NCI-H1092 treated with DMSO at 0.1 percent for 48 hours (cell line): ENCODE measurements around the gene RNU11.
"Not testable (repeated sequence)": the region's sequence is repeated elsewhere in the genome, so short reads cannot be mapped to it uniquely, and the experiment has no call there.

Source experiments
- DNase-seq: peaks from one replicate; lab custom pipeline; 2025; lab: John Stamatoyannopoulos, UW

The RNU11 gene

DNA sequence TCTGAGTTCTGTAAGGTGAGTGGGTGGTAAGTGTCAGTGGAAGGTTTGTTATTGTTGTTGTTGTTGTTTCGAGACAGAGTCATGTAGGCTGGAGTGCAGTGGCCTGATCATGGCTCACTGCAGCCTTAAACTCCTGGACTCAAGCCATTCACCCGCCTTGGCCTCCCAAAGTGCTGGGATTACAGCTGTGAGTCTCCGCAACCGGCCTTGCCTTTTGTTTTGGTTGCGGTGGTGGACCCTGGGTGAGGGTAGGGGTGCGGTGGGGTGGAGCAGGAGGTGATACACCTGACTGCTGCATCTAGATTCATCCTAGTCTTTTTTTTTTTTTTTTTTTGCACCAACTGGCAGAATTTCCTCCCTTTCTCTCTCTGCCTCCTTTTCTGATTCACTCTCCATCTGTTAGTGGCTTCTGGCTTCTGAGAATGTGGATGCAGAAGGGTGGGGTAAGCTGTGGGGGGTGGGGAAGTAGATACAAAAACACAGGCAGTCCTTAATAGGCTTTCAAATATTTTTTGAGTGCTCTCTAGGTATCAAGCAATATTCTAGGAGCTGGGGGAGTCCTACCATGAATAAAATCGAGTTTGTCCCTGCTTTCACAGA, 15.6 kb downstream of the RNU11 start:
- DNase-seq, result no peak

DNA sequence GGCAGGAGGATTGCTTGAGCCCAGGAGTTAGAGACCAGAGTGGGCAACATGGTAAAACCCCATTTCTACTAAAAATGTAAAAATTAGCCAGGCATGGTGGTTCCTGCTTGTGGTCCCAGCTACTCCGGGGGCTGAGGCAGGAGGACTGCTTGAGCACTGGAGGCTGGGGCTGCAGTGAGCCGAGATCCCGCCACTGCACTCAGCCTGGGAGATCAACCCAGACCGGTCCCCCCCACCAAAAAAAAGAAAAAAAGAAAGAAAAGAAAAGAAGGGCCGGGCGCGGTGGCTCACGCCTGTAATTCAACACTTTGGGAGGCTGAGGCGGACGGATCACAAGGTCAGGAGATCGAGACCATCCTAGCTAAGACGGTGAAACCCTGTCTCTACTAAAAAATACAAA, 18.4 kb downstream of the RNU11 start:
- DNase-seq, result no peak

DNA sequence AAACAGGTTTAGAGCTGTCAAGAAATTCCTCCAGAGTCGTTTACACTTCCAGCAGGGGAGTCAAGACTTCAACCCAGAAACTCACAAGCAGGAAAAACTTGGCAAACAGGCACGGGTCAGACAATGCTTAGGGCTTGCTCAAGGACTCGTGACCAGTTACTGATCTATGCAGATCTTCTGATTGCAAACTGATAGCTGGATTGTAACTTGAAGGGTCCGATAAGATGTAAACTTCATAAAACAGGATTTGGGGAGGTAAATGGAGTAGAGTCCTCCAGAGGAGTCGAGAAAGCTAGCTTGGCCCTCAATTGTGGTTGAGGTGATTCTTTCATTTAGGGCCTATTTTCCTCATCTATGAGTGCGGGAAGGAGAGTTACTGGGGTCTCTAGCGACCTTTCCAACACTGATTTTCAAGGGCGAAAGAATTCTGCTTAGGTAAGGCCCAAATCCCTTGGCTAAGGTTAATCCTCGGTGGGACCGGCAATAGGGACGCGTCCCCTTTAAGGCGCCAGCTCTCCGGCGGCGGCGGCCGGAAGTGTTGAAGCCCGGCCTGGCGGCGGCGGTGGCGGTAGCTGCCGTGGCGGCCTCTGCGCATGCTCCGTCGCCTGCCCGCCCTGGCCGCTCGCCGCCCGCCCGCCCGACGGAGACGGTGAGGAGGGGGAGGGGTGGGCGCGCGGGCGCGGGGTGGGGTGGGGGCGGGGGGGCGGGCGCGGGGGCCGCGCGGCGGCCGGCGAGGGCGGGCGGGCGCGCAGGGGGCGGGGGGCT, 20.0 kb downstream of the RNU11 start, which contains the start of gene GMEB1:
Gene GMEB1 (plus strand): TSS at position 594 of the 765 bp plus-strand sequence. CDS start 14,829 bp downstream, outside the sequence.
- DNase-seq, result peak; percentile 94

DNA sequence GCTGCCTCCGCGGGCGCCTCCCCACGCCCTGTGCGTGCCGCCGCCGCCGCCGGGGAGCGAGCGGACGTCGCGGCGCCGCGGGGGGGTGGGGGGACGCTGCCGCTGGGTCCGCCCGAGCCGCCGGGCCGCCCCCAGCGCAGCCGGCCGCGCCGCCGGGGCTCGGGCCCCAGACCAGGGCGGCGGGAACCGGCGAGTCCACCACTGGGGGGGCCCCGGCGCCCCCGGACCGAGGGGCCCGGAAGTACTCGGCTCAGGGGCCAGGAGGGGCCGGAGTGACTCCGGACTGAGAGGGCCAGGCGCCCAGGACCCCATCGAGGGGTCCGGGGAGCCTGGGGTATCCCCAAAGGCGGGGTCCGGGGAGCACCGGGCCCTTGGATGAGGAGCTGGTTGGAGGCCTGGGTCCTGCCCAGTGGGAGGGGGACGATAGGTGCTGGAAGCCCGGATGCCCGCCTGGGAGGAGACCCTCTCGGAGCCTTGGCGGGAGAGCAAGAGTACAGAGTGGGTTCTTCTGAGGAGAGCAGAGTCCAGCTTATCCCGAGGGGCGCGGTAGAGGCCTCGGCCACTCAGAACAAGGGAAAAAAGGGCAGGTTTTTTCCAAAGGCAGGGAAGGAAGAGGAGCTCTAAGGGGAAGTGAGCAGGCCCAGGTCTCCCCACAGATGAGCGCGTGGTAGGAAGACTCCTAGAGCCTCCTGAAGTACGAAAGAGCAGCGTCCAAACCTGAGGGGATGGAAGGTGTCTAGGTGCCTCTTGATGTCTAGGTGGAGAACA, 20.7 kb downstream of the RNU11 start:
- peak; percentile 77 for DNase-seq

DNA sequence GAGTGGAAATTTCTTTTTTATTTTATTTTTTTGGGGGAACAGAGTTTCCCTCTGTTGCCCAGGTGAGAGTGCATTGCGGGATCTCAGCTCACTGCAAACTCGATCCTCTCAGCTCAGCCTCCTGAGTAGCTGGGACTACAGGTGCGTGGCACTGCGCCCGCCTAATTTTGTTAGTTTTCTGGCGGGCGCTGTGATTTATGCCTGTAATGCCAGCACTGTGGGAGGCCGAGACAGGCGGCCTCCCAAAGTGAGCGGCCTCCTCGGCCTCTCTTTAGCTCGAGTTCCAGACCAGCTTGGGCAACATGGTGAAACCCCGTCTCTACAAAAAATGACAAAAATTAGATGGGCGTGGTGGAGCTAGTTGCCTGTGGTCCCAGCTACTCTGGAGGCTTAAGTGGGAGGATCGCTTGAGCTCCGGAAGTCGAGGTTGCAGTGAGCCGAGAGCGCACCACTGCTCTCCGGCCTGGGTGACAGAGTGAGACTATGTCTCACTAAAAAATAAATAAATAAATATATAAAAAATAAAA, 22.9 kb downstream of the RNU11 start:
- no peak for DNase-seq

DNA sequence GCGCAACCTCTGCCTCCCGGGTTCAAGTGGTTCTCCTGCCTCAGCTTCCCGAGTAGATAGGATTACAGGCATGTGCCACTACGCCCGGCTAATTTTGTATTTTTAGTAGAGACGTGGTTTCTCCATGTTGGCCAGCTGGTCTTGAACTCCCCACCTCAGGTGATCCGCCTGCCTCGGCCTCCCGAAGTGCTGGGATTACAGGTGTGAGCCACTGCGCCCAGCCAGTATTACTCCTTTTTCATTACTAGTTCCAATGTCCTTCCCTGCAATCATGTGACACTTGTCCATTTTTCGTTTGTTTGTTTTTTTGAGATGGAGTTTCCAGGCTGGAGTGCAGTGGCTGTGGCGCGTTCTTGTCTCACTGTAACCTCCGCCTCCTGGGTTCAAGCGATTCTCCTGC, 24.6 kb downstream of the RNU11 start:
- DNase-seq, result not testable (repeated sequence)

DNA sequence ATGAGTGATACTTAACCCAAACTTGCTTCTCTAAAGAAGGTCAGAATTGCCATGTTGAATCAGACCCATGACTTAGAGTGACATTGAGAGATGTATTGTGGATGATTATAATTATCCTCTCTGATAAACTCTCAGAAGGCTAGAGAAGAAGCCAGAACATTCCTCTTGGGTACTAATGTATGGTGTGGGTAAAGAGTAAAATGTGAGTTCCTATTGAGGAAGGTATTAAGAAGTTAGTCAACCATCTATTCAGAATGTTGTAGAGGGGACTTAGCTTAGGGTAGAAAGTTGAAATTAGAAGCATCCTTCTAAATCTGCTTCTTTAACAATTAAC, 27.5 kb downstream of the RNU11 start:
- DNase-seq, result no peak

DNA sequence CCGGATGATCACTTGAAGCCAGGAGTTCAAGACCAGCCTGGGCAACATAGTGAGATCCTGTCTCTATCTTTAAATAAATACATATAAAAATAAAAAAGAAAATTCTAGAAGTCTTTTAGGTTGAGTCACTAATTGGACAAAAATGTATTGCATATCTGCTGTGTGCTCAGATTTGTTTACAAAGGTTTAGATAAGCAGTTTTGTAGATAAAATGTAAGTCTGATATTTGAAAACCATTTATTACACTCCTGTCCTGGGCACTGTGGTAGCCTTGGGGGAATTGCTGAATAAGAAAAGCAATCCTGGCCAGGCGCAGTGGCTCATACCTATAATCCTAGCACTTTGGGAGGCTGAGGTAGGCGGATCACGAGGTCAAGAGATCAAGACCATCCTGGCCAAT, 31.8 kb downstream of the RNU11 start:
- DNase-seq, result no peak

DNA sequence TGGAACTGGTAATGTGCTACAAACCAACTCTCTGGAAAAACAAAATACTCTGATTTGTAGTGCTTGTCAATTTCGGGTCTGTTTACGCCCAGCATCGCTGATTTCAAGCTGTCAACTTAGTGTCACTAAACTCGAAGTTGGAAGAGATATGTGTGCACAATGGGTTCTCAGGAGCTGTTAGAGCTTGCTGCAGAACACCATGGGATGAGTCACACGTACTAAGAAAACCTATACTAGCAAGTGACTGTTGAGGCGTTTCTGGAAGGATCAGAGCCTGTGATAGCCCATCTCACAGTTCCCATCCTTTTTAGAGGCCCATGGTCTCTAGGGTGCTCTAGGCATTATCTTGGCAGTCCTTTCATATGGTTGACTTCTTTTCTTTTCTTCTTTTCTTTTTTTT, 34.4 kb downstream of the RNU11 start:
- no peak for DNase-seq

DNA sequence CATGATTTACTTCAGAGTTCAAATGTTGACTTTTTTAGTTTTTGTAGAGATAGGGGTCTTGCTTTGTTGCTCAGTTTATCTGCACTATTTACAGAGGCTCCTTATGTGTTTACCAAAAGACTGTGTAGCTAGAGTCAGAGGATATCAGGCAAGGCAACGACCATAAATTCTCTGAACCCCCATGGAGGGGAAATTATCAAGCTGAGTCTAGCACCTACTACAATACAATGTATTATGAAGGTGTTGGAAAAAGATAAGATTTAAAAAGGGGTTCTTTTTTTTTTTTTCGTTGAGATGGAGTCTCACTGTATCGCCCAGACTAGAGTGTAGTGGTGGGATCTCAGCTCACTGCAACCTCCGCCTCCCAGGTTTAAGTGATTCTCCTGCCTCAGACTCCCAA, 36.5 kb downstream of the RNU11 start:
- no peak for DNase-seq

DNA sequence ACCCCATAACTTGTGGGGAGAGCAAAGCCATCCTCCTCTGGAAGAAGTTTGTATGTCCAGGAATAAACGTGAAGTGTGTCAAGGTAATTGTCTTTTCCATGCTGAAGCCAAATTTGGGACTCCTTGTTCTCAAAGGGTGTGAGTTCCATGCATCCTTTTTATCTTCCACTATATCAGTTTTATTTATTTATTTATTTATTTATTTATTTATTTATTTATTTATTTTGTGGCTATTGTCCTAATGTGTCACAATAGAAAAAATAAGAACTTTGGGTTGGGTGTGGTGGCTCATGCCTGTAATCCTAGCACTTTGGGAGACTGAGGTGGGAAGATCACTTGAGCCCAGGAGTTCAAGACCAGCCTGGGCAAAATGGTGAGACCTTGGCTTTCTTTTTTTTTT, 43.2 kb downstream of the RNU11 start:
- DNase-seq, result not testable (repeated sequence)
